CD14-positive monocyte (primary cell): ENCODE results near the gene RAB6B. TPM values are rescaled to one million over a fixed set of nuclear protein-coding genes. Genes with fewer than 3 reads are reported as not detected.
"Not testable (repeated sequence)": the region's sequence is repeated elsewhere in the genome, so short reads cannot be mapped to it uniquely, and the experiment has no call there.

Experiments used
- DNase-seq, 3 donors: peaks; one replicate each; pipeline ENCODE4 v3.0.0-alpha.2; 2011 to 2022
- H2AFZ ChIP-seq: 2 replicates; pipeline ENCODE4 v1.6.0; 2012; ENCODE audit warnings: mild to moderate bottlenecking, low read depth, low read length, inconsistent platforms; ENCODE audit not compliant: insufficient read depth, poor library complexity, severe bottlenecking
- H3K27ac ChIP-seq, 2 donors: 1 replicate in 1 of 2; 2 replicates in 1 of 2; pipeline ENCODE4 v1.5.1; 2012 to 2013; ENCODE audit warnings: low read length in 2 of 2, control low read depth in 1 of 2, inconsistent platforms in 1 of 2, low read depth in 1 of 2, mild to moderate bottlenecking in 1 of 2
- H3K27me3 ChIP-seq, 2 donors: one replicate each; pipeline versions ENCODE4 v1.6.0 to v1.6.1; 2011 to 2013; ENCODE audit warnings: low read length in 2 of 2; ENCODE audit not compliant: control insufficient read depth in 2 of 2, insufficient read depth in 2 of 2
- H3K36me3 ChIP-seq, 2 donors: replicated peaks in 1 of 2; 1 replicate in 1 of 2; 2 replicates in 1 of 2; pipeline versions ENCODE4 v1.5.1 to v1.6.1; 2012 to 2013; ENCODE audit warnings: low read length in 2 of 2, control low read depth in 1 of 2, inconsistent platforms in 1 of 2, mild to moderate bottlenecking in 1 of 2; ENCODE audit not compliant: insufficient read depth in 2 of 2, control insufficient read depth in 1 of 2
- H3K4me1 ChIP-seq, 2 donors: 1 replicate in 1 of 2; 2 replicates in 1 of 2; pipeline versions ENCODE4 v1.5.1 to v1.6.1; 2012 to 2013; ENCODE audit warnings: low read length in 2 of 2, control low read depth in 1 of 2, inconsistent platforms in 1 of 2, mild to moderate bottlenecking in 1 of 2, moderate library complexity in 1 of 2; ENCODE audit not compliant: insufficient read depth in 2 of 2, control insufficient read depth in 1 of 2
- H3K4me2 ChIP-seq: replicated peaks from 2 replicates; pipeline ENCODE3; 2012; ENCODE audit warnings: low read length, moderate library complexity, mild to moderate bottlenecking; ENCODE audit not compliant: poor library complexity, severe bottlenecking; ENCODE audit errors: extremely low read depth
- H3K4me3 ChIP-seq, 3 experiments: fragments of 200-600 bp in 1 of 3; sonication (generic) in 1 of 3; replicated peaks in 1 of 3; 1 replicate in 2 of 3; 2 replicates in 1 of 3; pipeline ENCODE4 v1.5.1; 2011 to 2013; ENCODE audit warnings: low read length in 3 of 3, mild to moderate bottlenecking in 3 of 3, control low read depth in 2 of 3, low read depth in 2 of 3, inconsistent platforms in 1 of 3, moderate library complexity in 1 of 3
- H3K79me2 ChIP-seq: 2 replicates; pipeline ENCODE4 v1.6.0; 2012; ENCODE audit warnings: mild to moderate bottlenecking, control low read depth, inconsistent platforms, low read length, moderate library complexity; ENCODE audit not compliant: insufficient read depth
- H3K9ac ChIP-seq: 2 replicates; pipeline ENCODE4 v1.6.0; 2017; ENCODE audit warnings: low read length, mild to moderate bottlenecking; ENCODE audit not compliant: insufficient read depth, poor library complexity, severe bottlenecking
- H3K9me3 ChIP-seq, 2 donors: replicated peaks in 1 of 2; 1 replicate in 1 of 2; 2 replicates in 1 of 2; pipeline versions ENCODE4 v1.5.1 to v1.6.1; 2012 to 2013; ENCODE audit warnings: low read length in 2 of 2, control low read depth in 1 of 2; ENCODE audit not compliant: control insufficient read depth in 1 of 2, insufficient read depth in 1 of 2
- H4K20me1 ChIP-seq: 2 replicates; pipeline ENCODE4 v1.6.0; 2012; ENCODE audit warnings: mild to moderate bottlenecking, low read length, control low read depth, moderate library complexity; ENCODE audit not compliant: insufficient read depth
- H3K27ac Mint-ChIP-seq, 7 donors: one replicate each; pipeline ENCODE4 v1.8.0; 2020; ENCODE audit warnings: mild to moderate bottlenecking in 7 of 7, mixed read lengths in 7 of 7, moderate library complexity in 6 of 7, inconsistent platforms in 2 of 7
- H3K27me3 Mint-ChIP-seq, 3 donors: one replicate each; pipeline ENCODE4 v1.8.0; 2021 to 2022; ENCODE audit warnings: low read depth in 3 of 3, mild to moderate bottlenecking in 3 of 3, mixed read lengths in 3 of 3, moderate library complexity in 3 of 3, inconsistent platforms in 1 of 3
- H3K36me3 Mint-ChIP-seq, 2 donors: one replicate each; pipeline ENCODE4 v1.8.0; 2020; ENCODE audit warnings: mixed read lengths in 2 of 2, inconsistent platforms in 1 of 2, mild to moderate bottlenecking in 1 of 2
- H3K4me1 Mint-ChIP-seq: one replicate; pipeline ENCODE4 v1.8.0; 2020; ENCODE audit warnings: mild to moderate bottlenecking, mixed read lengths
- H3K4me3 Mint-ChIP-seq, 2 donors: one replicate each; pipeline ENCODE4 v1.8.0; 2020; ENCODE audit warnings: mild to moderate bottlenecking in 2 of 2, mixed read lengths in 2 of 2, moderate library complexity in 1 of 2
- H3K9me3 Mint-ChIP-seq, 7 donors: one replicate each; pipeline ENCODE4 v1.8.0; 2020 to 2022; ENCODE audit warnings: mixed read lengths in 7 of 7, mild to moderate bottlenecking in 6 of 7, moderate library complexity in 6 of 7, inconsistent platforms in 2 of 7
- CTCF ChIP-seq: fragments of 200-600 bp; IDR thresholded peaks from one replicate; pipeline ENCODE4 v1.8.0; 2022; ENCODE audit warnings: antibody characterized with exemption, mild to moderate bottlenecking
- WGBS: methylation state at CpG from one replicate; pipeline ENCODE4 v1.1.5; 2013; ENCODE audit warnings: missing lambda C conversion rate; ENCODE audit not compliant: insufficient coverage; 5-methylcytosine and 5-hydroxymethylcytosine counted together
- intact Hi-C, 2 donors: fragments of 100-400 bp; cut with micrococcal nuclease; formaldehyde crosslinking; loops; one replicate each; pipeline versions ENCODE4 v1.15.0 to v1.15.1; 2023
- polyA plus RNA-seq, 3 donors: library from polyadenylated mRNA; depleted of rRNA in 1 of 3; unstranded in 2 of 3; stranded (reverse) in 1 of 3; fragments of 300-500 nt in 2 of 3; fragments of >200 nt in 1 of 3; fragmentation: Illumina TruSeq in 2 of 3; gene quantifications; 1 replicate in 2 of 3; 2 replicates in 1 of 3; pipeline ENCODE4 v1.2.3, GENCODE V29; 2012 to 2021

RAB6B gene
- polyA plus RNA-seq, 3 donors, result 0.46 TPM; not detected in 2

DNA sequence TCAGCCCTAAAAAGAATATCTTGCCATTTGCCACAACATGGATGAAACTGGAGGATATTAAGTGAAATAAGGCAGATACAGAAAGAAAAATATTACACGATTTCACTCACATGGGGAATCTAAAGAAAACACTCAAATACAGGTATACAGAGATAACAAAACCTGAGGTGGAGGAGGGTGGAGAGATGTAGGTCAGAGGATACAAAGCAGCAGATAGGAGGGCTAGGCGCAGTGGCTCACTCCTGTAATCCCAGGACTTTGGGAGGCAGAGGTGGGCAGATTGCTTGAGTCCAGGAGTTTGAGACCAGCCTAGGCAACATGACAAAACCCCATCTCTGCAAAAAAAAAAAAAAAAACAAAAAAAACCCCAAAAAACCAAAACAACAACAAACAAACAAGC, 113.2 kb downstream of the RAB6B start:
- H3K4me3 Mint-ChIP-seq, result peak overlapping the region in 1 of 2 donors; percentile 50
- Histone ChIP-seq H3K9me3 (peaks cover 0 to 7% of the 10 kb centered on the region in 2 donors), H3K9ac (no peak overlapping the region), H4K20me1 (no peaks in the 10 kb centered on the region), H2AFZ (no peak overlapping the region), H3K27ac (no peak overlapping the region), H3K27me3 (peaks cover 0 to 2% of the 10 kb centered on the region in 2 donors), H3K79me2 (no peaks in the 10 kb centered on the region), H3K4me2 (no peak overlapping the region), H3K36me3 (no peaks in the 10 kb centered on the region), H3K4me3 (no peak overlapping the region), H3K4me1 (no peaks in the 10 kb centered on the region)
- DNase-seq, result no peak
- H3K9me3 Mint-ChIP-seq, result peaks cover 0 to 13% (median 5%) of the 10 kb centered on the region in 7 donors
- no peak for TF ChIP-seq CTCF
- H3K4me1 Mint-ChIP-seq, result no peaks in the 10 kb centered on the region
- H3K27ac Mint-ChIP-seq, result no peak overlapping the region
- H3K36me3 Mint-ChIP-seq, result no peaks in the 10 kb centered on the region
- intact Hi-C loops, result no loop called here
- WGBS, result no CpG with 5 or more reads among the region's 2 CpGs
- H3K27me3 Mint-ChIP-seq, result peaks cover 6 to 16% (median 7%) of the 10 kb centered on the region in 3 donors

- no peaks in the 10 kb centered on the region for H3K4me1 ChIP-seq
- no peaks in the 10 kb centered on the region for H3K79me2 ChIP-seq
- Mint-ChIP-seq H3K36me3 (no peaks in the 10 kb centered on the region), H3K9me3 (peaks cover 0 to 13% (median 5%) of the 10 kb centered on the region in 7 donors), H3K27me3 (peaks cover 7 to 16% (median 12%) of the 10 kb centered on the region in 3 donors), H3K27ac (no peak overlapping the region), H3K4me1 (no peaks in the 10 kb centered on the region), H3K4me3 (no peak overlapping the region)
- H3K27me3 ChIP-seq, result peaks cover 0 to 2% of the 10 kb centered on the region in 2 donors
- no peak overlapping the region for H3K27ac ChIP-seq
- no peaks in the 10 kb centered on the region for H3K36me3 ChIP-seq
- H3K9ac ChIP-seq, result no peak overlapping the region
- no peaks in the 10 kb centered on the region for H4K20me1 ChIP-seq
- DNase-seq, result no peak
- intact Hi-C loops, result no loop called here
- no peak for TF ChIP-seq CTCF
- no peak overlapping the region for H2AFZ ChIP-seq
- no peak overlapping the region for H3K4me2 ChIP-seq
- peaks cover 0 to 7% of the 10 kb centered on the region in 2 donors for H3K9me3 ChIP-seq
- no peak overlapping the region for H3K4me3 ChIP-seq
Observed at GRCh38 chr3:133781570-133781969, 114.1 kb downstream of the RAB6B start.

DNA sequence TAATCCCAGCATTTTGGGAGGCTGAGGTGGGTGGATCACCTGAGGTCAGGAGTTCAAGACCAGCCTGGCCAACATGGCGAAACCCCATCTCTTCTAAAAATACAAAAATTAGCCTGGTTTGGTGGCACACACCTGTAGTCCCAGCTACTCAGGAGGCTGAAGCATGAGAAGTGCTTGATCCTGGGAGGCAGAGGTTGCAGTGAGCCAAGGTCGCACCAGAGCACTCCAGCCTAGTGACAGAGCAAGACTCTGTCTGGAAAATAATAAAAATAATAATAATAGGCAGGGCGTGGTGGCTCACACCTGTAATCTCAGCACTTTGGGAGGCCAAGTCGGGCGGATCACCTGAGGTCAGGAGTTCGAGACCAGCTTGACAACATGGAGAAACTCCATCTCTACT, 114.9 kb downstream of the RAB6B start:
- H3K9ac ChIP-seq, H3K79me2 ChIP-seq, H3K4me3 ChIP-seq, H3K9me3 ChIP-seq, H4K20me1 ChIP-seq, intact Hi-C loops, H3K4me1 Mint-ChIP-seq, H3K36me3 Mint-ChIP-seq, H3K27me3 ChIP-seq, H3K4me1 ChIP-seq, H2AFZ ChIP-seq, H3K27ac ChIP-seq, H3K36me3 ChIP-seq, H3K4me2 ChIP-seq, H3K4me3 Mint-ChIP-seq, H3K27ac Mint-ChIP-seq, DNase-seq: not testable (repeated sequence)
- peaks cover 0 to 13% (median 5%) of the 10 kb centered on the region in 7 donors for H3K9me3 Mint-ChIP-seq
- WGBS, result no CpG with 5 or more reads among the region's 6 CpGs
- peaks cover 7 to 16% (median 12%) of the 10 kb centered on the region in 3 donors for H3K27me3 Mint-ChIP-seq
